Astrocyte of the cerebellum (primary cell): ENCODE data around the gene TRIM56.
"Not testable (repeated sequence)": the region's sequence is repeated elsewhere in the genome, so short reads cannot be mapped to it uniquely, and the experiment has no call there.

Experiments used
- DNase-seq: peaks from one replicate; pipeline ENCODE4 v3.0.0-alpha.2; 2011; ENCODE audit warnings: low read depth
- H3K4me3 ChIP-seq: 2 replicates; pipeline ENCODE4 v1.5.1; 2011; ENCODE audit warnings: mild to moderate bottlenecking, low read depth, low read length, moderate library complexity
- CTCF ChIP-seq: IDR thresholded peaks from 2 replicates; pipeline ENCODE4 v1.5.1; 2012; ENCODE audit warnings: low read length, low read depth, moderate library complexity, mild to moderate bottlenecking; ENCODE audit errors: missing control alignments
- in situ Hi-C: cut with HindIII; loops from 2 replicates; pipeline ENCODE4 v1.10.0; 2017; ENCODE audit warnings: low sequenced_read_pairs

Gene TRIM56

DNA sequence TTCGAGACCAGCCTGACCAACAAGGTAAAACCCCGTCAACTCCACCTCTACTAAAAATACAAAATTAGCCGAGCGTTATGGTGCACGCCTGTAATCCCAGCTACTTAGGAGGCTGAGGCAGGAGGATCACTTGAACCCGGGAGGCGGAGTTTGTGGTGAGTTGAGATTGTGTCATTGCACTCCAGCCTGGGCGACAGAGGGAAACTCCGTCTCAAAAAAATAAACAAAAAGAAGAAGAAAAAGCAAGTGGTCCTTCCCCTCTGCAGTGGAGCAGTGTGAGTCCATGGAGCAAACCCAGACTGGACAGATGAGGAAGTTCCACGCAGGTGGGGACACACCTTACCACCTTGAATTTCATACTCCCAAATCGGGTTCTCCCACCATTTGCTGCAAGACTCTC is 28.6 kb downstream of the TRIM56 start:
- in situ Hi-C loops, result no loop called here
- no peak for DNase-seq
- TF ChIP-seq CTCF, result no peak
- H3K4me3 ChIP-seq, result no peak overlapping the region

DNA sequence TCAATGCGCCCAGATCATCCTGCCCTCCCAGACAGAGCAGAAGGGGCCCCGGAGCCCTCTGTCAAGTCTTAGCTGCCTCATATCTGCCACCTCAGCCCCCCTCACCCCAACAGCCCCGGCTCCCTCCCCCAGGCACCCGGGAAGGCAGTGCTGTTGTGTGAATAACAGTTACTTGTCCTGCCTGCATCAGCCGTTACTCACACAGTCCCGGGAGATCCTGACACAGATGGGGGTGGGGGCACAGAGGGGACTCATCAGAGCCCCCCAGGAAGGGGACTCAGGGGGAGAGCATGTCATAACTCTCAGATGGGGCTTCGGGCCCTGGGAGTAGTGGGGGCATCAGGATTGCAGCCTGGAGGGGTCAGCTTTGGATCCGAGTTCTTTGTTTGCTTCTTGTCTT is 29.2 kb downstream of the TRIM56 start:
- no peak for DNase-seq
- no peak for TF ChIP-seq CTCF
- in situ Hi-C loops, result no loop called here
- no peak overlapping the region for H3K4me3 ChIP-seq

DNA sequence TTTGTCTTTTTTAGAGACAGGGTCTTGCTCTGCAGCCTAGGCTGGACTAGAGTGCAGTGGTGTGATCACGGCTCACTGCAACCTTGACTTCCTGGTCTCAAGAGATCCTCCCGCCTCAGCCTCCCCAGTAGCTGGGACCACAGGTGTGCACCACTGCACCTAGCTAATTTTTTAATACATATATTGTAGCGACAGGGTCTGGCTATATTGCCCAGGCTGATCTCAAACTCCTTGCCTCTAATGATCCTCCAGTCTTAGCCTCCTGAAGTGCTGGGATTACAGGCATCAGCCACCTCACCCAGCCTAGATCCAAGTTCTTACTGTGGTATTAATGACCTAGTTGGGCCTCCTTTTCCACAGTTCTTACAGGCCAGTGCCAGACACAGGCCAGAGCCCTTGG is 29.9 kb downstream of the TRIM56 start:
- DNase-seq, result no peak
- H3K4me3 ChIP-seq, result no peak overlapping the region
- in situ Hi-C loops, result no loop called here
- no peak for TF ChIP-seq CTCF

- DNase-seq, result no peak
- no peak for TF ChIP-seq CTCF
- in situ Hi-C loops, result no loop called here
- H3K4me3 ChIP-seq, result no peak overlapping the region
Measured at GRCh38 chr7:101116898-101117297, 31.6 kb downstream of the TRIM56 start.

DNA sequence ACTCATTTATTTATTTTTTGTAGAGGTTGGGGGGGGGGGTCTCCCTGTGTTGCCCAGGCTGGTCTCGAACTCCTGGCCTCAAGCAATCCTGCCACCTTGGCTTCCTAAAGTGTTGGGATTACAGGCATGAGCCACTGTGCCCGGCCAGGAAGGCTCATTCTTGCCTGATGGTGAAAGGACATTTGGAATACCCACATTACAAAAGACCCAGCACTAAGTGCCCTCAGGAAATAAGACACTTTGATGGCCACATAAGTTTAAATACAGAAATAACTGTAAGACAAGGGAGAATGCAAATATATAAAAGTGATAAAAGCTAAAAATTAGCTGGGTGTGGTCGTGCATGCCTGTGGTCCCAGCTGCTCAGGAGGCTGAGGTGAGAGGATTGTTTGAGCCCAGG is 33.6 kb downstream of the TRIM56 start:
- in situ Hi-C loops, result no loop called here

GRCh38 chr7:101119876-101120275 is 34.6 kb downstream of the TRIM56 start:
- no peak overlapping the region for H3K4me3 ChIP-seq
- TF ChIP-seq CTCF, result no peak
- in situ Hi-C loops, result no loop called here
- DNase-seq, result no peak

More for the DNA sequence above, 33.6 kb downstream of the TRIM56 start:
- H3K4me3 ChIP-seq, result no peak overlapping the region
- DNase-seq, result no peak
- TF ChIP-seq CTCF, result no peak

DNA sequence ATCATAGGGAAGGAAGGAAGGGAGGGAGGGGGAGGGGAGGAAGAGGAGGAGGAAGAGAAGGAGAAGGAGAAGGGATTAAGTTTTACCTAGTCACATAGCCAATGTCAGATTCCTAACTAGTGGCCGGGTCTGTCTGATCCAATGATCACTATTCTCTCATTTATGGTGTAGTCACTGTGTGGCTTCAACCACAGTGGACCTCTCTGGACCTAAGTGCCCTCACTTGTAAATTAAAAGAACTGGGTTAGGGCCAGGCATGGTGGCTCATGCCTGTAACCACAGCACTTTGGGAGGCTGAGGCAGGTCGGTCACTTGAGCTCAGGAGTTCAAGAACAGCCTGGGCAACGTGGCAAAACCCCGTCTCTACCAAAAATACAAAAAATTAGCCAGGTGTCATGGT is 35.0 kb downstream of the TRIM56 start:
- no peak for DNase-seq
- in situ Hi-C loops, result no loop called here
- H3K4me3 ChIP-seq, result no peak overlapping the region
- no peak for TF ChIP-seq CTCF

GRCh38 chr7:101121631-101121990 is 36.3 kb downstream of the TRIM56 start:
- in situ Hi-C loops, H3K4me3 ChIP-seq, DNase-seq: not testable (repeated sequence)
